ENCODE results near the gene SLC38A9. TPM values are rescaled to one million over a fixed set of nuclear protein-coding genes. Genes with fewer than 3 reads are reported as not detected.
"Not testable (repeated sequence)": the region's sequence is repeated elsewhere in the genome, so short reads cannot be mapped to it uniquely, and the experiment has no call there.

Gene SLC38A9
- polyA plus RNA-seq, 1 of the 3 experiments (the other 2 are of a cell fraction), result 6.9 TPM

DNA sequence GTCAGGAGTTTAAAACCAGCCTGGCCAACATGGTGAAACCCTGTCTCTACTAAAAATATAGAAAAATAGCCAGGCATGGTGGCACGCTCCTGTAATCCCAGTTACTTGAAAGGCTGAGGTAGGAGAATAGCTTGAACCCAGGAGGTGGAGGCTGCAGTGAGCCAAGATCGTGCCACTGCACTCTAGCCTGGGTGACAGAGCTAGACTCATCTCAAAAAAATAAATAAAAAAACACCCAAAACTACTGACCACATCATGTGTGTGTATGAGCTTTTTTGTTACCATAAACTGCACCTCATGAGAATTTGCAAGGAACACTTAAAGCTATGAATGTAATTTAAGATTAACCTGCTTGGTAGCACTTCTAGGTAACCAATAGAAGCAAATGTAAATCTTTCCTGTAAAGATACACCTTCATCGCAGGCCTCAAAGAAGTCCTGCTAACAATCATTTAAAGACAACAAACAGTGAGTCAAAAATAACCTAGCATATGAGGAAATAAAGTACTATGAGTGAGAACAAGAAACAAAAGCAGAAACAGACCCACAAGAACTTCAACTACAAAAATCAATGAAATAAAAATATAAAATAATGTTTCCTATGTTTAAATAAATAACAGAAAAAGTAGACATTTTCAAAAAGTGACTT, 13.0 kb downstream of the SLC38A9 start:
- 90% methylated on average over 3 of the region's 3 CpGs for WGBS (ENCODE audit: low lambda C conversion rate)
- H3K36me3 ChIP-seq (replicated peaks in 1 of 2; ENCODE audit: control insufficient read depth in 1 of 2, insufficient read depth in 2 of 2, low read length in 1 of 2), result peaks cover 28 to 32% of the 10 kb centered on the region in 2 experiments
- no peak overlapping the region for H3K4me3 ChIP-seq (ENCODE audit: low read depth in 2 of 2, low read length in 1 of 2)
- H2AFZ ChIP-seq (ENCODE audit: low read depth), result no peak overlapping the region
- peaks cover 3% of the 10 kb centered on the region for H3F3A ChIP-seq (replicated peaks; ENCODE audit: insufficient read depth)
- H3K9ac ChIP-seq, result no peak overlapping the region
- no peak overlapping the region for H3K27ac ChIP-seq (ENCODE audit: low read depth in 2 of 2, low read length in 1 of 2)
- TF ChIP-seq POLR2AphosphoS5 (IDR thresholded peaks at IDR 0.05; ENCODE audit: low read depth, low read length) (no peak), CHD2 (IDR thresholded peaks at IDR 0.05; ENCODE audit: low read length, partially characterized antibody) (no peak), RCOR1 (IDR thresholded peaks at IDR 0.05; ENCODE audit: low read length) (no peak), ELF1 (IDR thresholded peaks at IDR 0.05) (no peak), YY1 (IDR thresholded peaks at IDR 0.05; ENCODE audit: low read depth) (no peak), MXI1 (IDR thresholded peaks at IDR 0.05; ENCODE audit: low read depth, low read length) (no peak)
- TF ChIP-seq, protein P1, sequence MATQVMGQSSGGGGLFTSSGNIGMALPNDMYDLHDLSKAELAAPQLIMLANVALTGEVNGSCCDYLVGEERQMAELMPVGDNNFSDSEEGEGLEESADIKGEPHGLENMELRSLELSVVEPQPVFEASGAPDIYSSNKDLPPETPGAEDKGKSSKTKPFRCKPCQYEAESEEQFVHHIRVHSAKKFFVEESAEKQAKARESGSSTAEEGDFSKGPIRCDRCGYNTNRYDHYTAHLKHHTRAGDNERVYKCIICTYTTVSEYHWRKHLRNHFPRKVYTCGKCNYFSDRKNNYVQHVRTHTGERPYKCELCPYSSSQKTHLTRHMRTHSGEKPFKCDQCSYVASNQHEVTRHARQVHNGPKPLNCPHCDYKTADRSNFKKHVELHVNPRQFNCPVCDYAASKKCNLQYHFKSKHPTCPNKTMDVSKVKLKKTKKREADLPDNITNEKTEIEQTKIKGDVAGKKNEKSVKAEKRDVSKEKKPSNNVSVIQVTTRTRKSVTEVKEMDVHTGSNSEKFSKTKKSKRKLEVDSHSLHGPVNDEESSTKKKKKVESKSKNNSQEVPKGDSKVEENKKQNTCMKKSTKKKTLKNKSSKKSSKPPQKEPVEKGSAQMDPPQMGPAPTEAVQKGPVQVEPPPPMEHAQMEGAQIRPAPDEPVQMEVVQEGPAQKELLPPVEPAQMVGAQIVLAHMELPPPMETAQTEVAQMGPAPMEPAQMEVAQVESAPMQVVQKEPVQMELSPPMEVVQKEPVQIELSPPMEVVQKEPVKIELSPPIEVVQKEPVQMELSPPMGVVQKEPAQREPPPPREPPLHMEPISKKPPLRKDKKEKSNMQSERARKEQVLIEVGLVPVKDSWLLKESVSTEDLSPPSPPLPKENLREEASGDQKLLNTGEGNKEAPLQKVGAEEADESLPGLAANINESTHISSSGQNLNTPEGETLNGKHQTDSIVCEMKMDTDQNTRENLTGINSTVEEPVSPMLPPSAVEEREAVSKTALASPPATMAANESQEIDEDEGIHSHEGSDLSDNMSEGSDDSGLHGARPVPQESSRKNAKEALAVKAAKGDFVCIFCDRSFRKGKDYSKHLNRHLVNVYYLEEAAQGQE (IDR thresholded peaks at IDR 0.05; ENCODE audit: low read depth, low read length), result no peak
- TF ChIP-seq, protein P2, sequence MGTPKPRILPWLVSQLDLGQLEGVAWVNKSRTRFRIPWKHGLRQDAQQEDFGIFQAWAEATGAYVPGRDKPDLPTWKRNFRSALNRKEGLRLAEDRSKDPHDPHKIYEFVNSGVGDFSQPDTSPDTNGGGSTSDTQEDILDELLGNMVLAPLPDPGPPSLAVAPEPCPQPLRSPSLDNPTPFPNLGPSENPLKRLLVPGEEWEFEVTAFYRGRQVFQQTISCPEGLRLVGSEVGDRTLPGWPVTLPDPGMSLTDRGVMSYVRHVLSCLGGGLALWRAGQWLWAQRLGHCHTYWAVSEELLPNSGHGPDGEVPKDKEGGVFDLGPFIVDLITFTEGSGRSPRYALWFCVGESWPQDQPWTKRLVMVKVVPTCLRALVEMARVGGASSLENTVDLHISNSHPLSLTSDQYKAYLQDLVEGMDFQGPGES (IDR thresholded peaks at IDR 0.05; ENCODE audit: low read depth, low read length), result no peak
- H3K4me2 ChIP-seq, result no peak overlapping the region
- H3K79me2 ChIP-seq (ENCODE audit: insufficient read depth), result no peaks in the 10 kb centered on the region
- no peaks in the 10 kb centered on the region for H3K9me3 ChIP-seq
- no peaks in the 10 kb centered on the region; the same call in 1 of the 2 replicates for H3K9me2 ChIP-seq
- DNase-seq, result no peak
- ChIA-PET CTCF (interaction anchor here (0.5 to 0.6 kb wide), 2 partner anchors 698 to 1578 kb away, joined by 3 to 4 read pairs; no protein-coding TSS in a partner anchor), POLR2A (no interaction called here)
- no peaks in the 10 kb centered on the region for H4K20me1 ChIP-seq (ENCODE audit: insufficient read depth)
- H3K4me1 ChIP-seq (ENCODE audit: control insufficient read depth in 1 of 2, insufficient read depth in 2 of 2, low read depth in 1 of 2, low read length in 1 of 2), result no peaks in the 10 kb centered on the region
- H3K27me3 ChIP-seq (ENCODE audit: insufficient read depth), result no peaks in the 10 kb centered on the region

DNA sequence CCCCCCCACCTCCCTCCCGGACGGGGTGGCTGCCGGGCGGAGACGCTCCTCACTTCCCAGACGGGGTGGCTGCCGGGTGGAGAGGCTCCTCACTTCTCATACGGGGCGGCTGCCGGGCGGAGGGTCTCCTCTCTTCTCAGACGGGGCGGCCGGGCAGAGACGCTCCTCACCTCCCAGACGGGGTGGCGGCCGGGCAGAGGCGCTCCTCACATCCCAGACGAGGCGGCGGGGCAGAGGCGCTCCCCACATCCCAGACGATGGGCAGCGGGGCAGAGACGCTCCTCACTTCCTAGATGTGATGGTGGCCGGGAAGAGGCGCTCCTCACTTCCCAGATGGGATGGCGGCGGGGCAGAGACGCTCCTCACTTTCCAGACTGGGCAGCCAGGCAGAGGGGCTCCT, 15.4 kb downstream of the SLC38A9 start:
- POLR2A ChIA-PET; H3K27ac ChIP-seq (ENCODE audit: low read depth in 2 of 2, low read length in 1 of 2); H3K4me2 ChIP-seq; DNase-seq; H3F3A ChIP-seq (replicated peaks; ENCODE audit: insufficient read depth); H4K20me1 ChIP-seq (ENCODE audit: insufficient read depth); H3K4me1 ChIP-seq (ENCODE audit: control insufficient read depth in 1 of 2, insufficient read depth in 2 of 2, low read depth in 1 of 2, low read length in 1 of 2); H3K79me2 ChIP-seq (ENCODE audit: insufficient read depth); H3K4me3 ChIP-seq (ENCODE audit: low read depth in 2 of 2, low read length in 1 of 2); H3K27me3 ChIP-seq (ENCODE audit: insufficient read depth); CTCF ChIA-PET; H3K9me3 ChIP-seq; H3K9me2 ChIP-seq; H2AFZ ChIP-seq (ENCODE audit: low read depth); H3K9ac ChIP-seq: not testable (repeated sequence)
- H3K36me3 ChIP-seq (replicated peaks in 1 of 2; ENCODE audit: control insufficient read depth in 1 of 2, insufficient read depth in 2 of 2, low read length in 1 of 2), result peaks cover 24% of the 10 kb centered on the region in 2 experiments
- no CpG with 5 or more reads among the region's 31 CpGs for WGBS (ENCODE audit: low lambda C conversion rate)
